Measurements from ENCODE around the gene MED15. TPM values are rescaled to one million over a fixed set of nuclear protein-coding genes. Genes with fewer than 3 reads are reported as not detected.

Gene MED15
- total RNA-seq, 1 donor from 2014 or later = 135 TPM

GRCh38 chr22:20511578-20512229 lies 4.3 kb downstream of the MED15 start:
- Mint-ChIP-seq H3K27me3 (ENCODE audit: low read depth) (no peaks in the 10 kb centered on the region), H3K27ac (peak overlapping the region; percentile 90), H3K9me3 (no peaks in the 10 kb centered on the region), H3K4me1 (peaks cover 48% of the 10 kb centered on the region), H3K4me3 (no peak overlapping the region), H3K36me3 (peaks cover 4% of the 10 kb centered on the region)
- no peak for DNase-seq (ENCODE audit: low spot score in 2 of 2, unreplicated experiment in 2 of 2)
- no peak for TF ChIP-seq CTCF (IDR thresholded peaks at IDR 0.05; ENCODE audit: unreplicated experiment)

- H3K9me3 Mint-ChIP-seq = no peaks in the 10 kb centered on the region
- peaks cover 32% of the 10 kb centered on the region for H3K4me1 Mint-ChIP-seq
- peak overlapping the region; percentile 6 for H3K27ac Mint-ChIP-seq
- DNase-seq (ENCODE audit: low spot score in 2 of 2, unreplicated experiment in 2 of 2) = no peak
- no peak for TF ChIP-seq CTCF (IDR thresholded peaks at IDR 0.05; ENCODE audit: unreplicated experiment)
- no peak overlapping the region for H3K4me3 Mint-ChIP-seq
- no peaks in the 10 kb centered on the region for H3K27me3 Mint-ChIP-seq (ENCODE audit: low read depth)
- peaks cover 7% of the 10 kb centered on the region for H3K36me3 Mint-ChIP-seq
These were observed 7.4 kb downstream of the MED15 start for GRCh38 chr22:20514658-20515406.

GRCh38 chr22:20516399-20516798 lies 9.0 kb downstream of the MED15 start:
- H3K4me1 Mint-ChIP-seq = peaks cover 18% of the 10 kb centered on the region
- no peak overlapping the region for H3K4me3 Mint-ChIP-seq
- peaks cover 15% of the 10 kb centered on the region for H3K36me3 Mint-ChIP-seq
- peak overlapping the region; percentile 59 for H3K27ac Mint-ChIP-seq
- no peaks in the 10 kb centered on the region for H3K9me3 Mint-ChIP-seq
- no peaks in the 10 kb centered on the region for H3K27me3 Mint-ChIP-seq (ENCODE audit: low read depth)
- no peak for DNase-seq (ENCODE audit: low spot score in 2 of 2, unreplicated experiment in 2 of 2)
- TF ChIP-seq CTCF (IDR thresholded peaks at IDR 0.05; ENCODE audit: unreplicated experiment) = no peak

- Mint-ChIP-seq H3K27me3 (ENCODE audit: low read depth) (no peaks in the 10 kb centered on the region), H3K4me3 (no peak overlapping the region), H3K27ac (peak overlapping the region; percentile 89), H3K9me3 (no peaks in the 10 kb centered on the region), H3K4me1 (peaks cover 14% of the 10 kb centered on the region), H3K36me3 (peaks cover 15% of the 10 kb centered on the region)
- DNase-seq (ENCODE audit: low spot score in 2 of 2, unreplicated experiment in 2 of 2) = no peak
- no peak for TF ChIP-seq CTCF (IDR thresholded peaks at IDR 0.05; ENCODE audit: unreplicated experiment)
These were observed 10.0 kb downstream of the MED15 start for GRCh38 chr22:20517422-20517821.

GRCh38 chr22:20517841-20518592 lies 10.6 kb downstream of the MED15 start:
- H3K36me3 Mint-ChIP-seq = peaks cover 15% of the 10 kb centered on the region

More at GRCh38 chr22:20517841-20518592, 10.6 kb downstream of the MED15 start:
- Mint-ChIP-seq H3K9me3 (no peaks in the 10 kb centered on the region), H3K27ac (peak overlapping the region; percentile 20), H3K4me1 (peaks cover 17% of the 10 kb centered on the region), H3K4me3 (no peak overlapping the region), H3K27me3 (ENCODE audit: low read depth) (no peaks in the 10 kb centered on the region)
- no peak for TF ChIP-seq CTCF (IDR thresholded peaks at IDR 0.05; ENCODE audit: unreplicated experiment)
- no peak for DNase-seq (ENCODE audit: low spot score in 2 of 2, unreplicated experiment in 2 of 2)
